Breast epithelium (tissue), 4 donors: Measurements from ENCODE around the gene MRPL20. TPM values are rescaled to one million over a fixed set of nuclear protein-coding genes. Genes with fewer than 3 reads are reported as not detected.
A peak's percentile ranks its signal among the peaks of the same experiment; 100 is the strongest.

Experiments used
- DNase-seq, 2 donors: peaks; one replicate each; pipeline ENCODE4 v3.0.0-alpha.2; 2019; ENCODE audit warnings: low spot score in 2 of 2
- H3K27ac ChIP-seq, 2 donors: fragments of 200-600 bp; sonication (generic) in 1 of 2; one replicate each; pipeline ENCODE4 v1.5.1; 2016 to 2019; ENCODE audit warnings: mild to moderate bottlenecking in 1 of 2
- H3K27me3 ChIP-seq, 2 donors: fragments of 200-600 bp; sonication (generic) in 1 of 2; one replicate each; pipeline versions ENCODE4 v1.5.1 to v1.6.0; 2017 to 2019; ENCODE audit warnings: control low read depth in 1 of 2, mild to moderate bottlenecking in 1 of 2
- H3K36me3 ChIP-seq: fragments of 200-600 bp; one replicate; pipeline ENCODE4 v1.5.1; 2019
- H3K4me1 ChIP-seq, 2 donors: fragments of 200-600 bp; sonication (generic); one replicate each; pipeline ENCODE4 v1.5.1; 2016 to 2019; ENCODE audit warnings: control low read depth in 1 of 2
- H3K4me3 ChIP-seq, 3 donors: fragments of 200-600 bp; sonication (generic); 1 replicate in 2 of 3; 2 replicates in 1 of 3; pipeline ENCODE4 v1.5.1; 2016 to 2019; ENCODE audit warnings: mild to moderate bottlenecking in 3 of 3, moderate library complexity in 2 of 3
- H3K9me3 ChIP-seq, 2 donors: fragments of 200-600 bp; sonication (generic) in 1 of 2; one replicate each; pipeline ENCODE4 v1.5.1; 2016 to 2019; ENCODE audit warnings: control low read depth in 1 of 2
- POLR2A ChIP-seq: fragments of 450-650 bp; IDR thresholded peaks from one replicate; pipeline ENCODE4 v1.6.1; 2016; ENCODE audit warnings: antibody characterized with exemption, mild to moderate bottlenecking, moderate library complexity
- POLR2AphosphoS5 ChIP-seq, 3 donors: sonication (generic); formaldehyde crosslinking; IDR thresholded peaks; one replicate each; pipeline ENCODE4 v1.6.1; 2017; ENCODE audit warnings: antibody characterized with exemption in 3 of 3
- intact Hi-C: fragments of 100-400 bp; cut with DNase I; formaldehyde crosslinking; loops from one replicate; pipeline ENCODE4 v1.15.1; 2023; ENCODE audit warnings: low total_unique reads
- total RNA-seq, 3 donors: library from RNA; depleted of rRNA; stranded (reverse); fragments of >200 nt; gene quantifications; one replicate each; pipeline ENCODE4 v1.1.0, GENCODE V29; 2016
- TF ChIP-seq, protein P1 (sequence below), 3 donors: fragments of 450-650 bp; IDR thresholded peaks; one replicate each; pipeline ENCODE4 v1.5.1; 2016 to 2017; ENCODE audit warnings: antibody characterized with exemption in 3 of 3, mild to moderate bottlenecking in 3 of 3, moderate library complexity in 3 of 3

MRPL20 gene
- total RNA-seq, 3 donors from 2014 or later: 127 to 149 (median 147) TPM

DNA sequence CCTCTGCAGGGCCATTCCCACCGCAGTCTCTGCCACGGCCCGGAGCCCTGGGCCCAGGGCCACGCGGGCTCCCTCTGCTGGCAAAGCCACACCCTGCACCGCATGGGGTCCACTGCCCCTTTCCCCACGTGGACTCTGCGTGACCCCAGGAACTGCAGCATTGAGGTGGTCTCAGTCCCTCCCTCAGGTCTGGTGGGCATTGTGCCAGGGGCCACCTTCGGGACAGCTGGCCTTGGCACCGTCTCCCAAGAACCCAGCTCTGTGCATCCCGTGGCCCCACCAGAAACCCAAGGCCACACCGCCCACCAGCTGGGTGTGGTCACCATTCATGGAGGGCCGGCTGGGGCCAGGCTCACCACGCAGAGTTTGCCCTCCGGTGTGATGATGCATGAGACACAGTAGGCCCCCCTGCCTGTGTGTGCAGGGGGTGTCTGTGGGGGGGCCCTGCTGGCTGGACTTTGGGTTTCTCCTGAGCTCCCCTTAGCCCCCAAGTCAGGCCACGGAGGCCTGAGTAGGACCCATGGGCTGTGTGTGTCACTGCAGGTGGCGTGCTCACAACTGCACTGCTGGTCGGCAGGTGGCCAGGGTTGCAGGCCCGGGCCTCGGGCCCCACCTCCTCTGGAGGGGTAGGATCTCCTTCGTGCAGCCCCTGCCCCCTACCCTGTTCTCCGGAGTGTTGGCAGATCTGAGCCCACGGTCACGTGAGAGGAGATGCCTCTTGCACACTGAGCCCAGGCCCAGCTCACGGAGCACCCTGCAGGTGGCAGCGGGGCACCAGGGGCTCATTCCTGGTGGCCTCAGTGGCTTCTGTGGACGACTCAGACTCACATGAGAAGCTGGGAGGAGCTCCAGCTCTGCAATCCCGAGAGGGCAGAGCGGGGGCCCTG lies 34.2 kb upstream of the MRPL20 start:
- intact Hi-C loops: loop anchor here (5.0 kb wide), 1 partner anchor 184 kb away; no protein-coding TSS in a partner anchor
- peak overlapping the region in 1 of 2 donors; percentile 4 for H3K27ac ChIP-seq
- no peaks in the 10 kb centered on the region for H3K9me3 ChIP-seq
- H3K4me3 ChIP-seq: no peak overlapping the region
- H3K27me3 ChIP-seq: no peaks in the 10 kb centered on the region
- H3K4me1 ChIP-seq: peaks cover 0 to 17% of the 10 kb centered on the region in 2 donors
- DNase-seq: peak in 1 of 2 donors; percentile 63
- TF ChIP-seq, protein P1, sequence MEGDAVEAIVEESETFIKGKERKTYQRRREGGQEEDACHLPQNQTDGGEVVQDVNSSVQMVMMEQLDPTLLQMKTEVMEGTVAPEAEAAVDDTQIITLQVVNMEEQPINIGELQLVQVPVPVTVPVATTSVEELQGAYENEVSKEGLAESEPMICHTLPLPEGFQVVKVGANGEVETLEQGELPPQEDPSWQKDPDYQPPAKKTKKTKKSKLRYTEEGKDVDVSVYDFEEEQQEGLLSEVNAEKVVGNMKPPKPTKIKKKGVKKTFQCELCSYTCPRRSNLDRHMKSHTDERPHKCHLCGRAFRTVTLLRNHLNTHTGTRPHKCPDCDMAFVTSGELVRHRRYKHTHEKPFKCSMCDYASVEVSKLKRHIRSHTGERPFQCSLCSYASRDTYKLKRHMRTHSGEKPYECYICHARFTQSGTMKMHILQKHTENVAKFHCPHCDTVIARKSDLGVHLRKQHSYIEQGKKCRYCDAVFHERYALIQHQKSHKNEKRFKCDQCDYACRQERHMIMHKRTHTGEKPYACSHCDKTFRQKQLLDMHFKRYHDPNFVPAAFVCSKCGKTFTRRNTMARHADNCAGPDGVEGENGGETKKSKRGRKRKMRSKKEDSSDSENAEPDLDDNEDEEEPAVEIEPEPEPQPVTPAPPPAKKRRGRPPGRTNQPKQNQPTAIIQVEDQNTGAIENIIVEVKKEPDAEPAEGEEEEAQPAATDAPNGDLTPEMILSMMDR (IDR thresholded peaks at IDR 0.05): peak; percentile 66 to 88 (median 69)
- TF ChIP-seq POLR2A (no peak), POLR2AphosphoS5 (IDR thresholded peaks at IDR 0.05) (peak in 1 of 3 donors; percentile 39)
- no peaks in the 10 kb centered on the region for H3K36me3 ChIP-seq

- peak overlapping the region in 1 of 2 donors; percentile 4 for H3K27ac ChIP-seq
- no peak overlapping the region for H3K4me3 ChIP-seq
- DNase-seq: no peak
- H3K36me3 ChIP-seq: no peaks in the 10 kb centered on the region
- H3K9me3 ChIP-seq: no peaks in the 10 kb centered on the region
- no peaks in the 10 kb centered on the region for H3K27me3 ChIP-seq
- TF ChIP-seq, protein P1 (IDR thresholded peaks at IDR 0.05): no peak
- TF ChIP-seq POLR2AphosphoS5 (IDR thresholded peaks at IDR 0.05) (no peak), POLR2A (no peak)
- peaks cover 3 to 20% of the 10 kb centered on the region in 2 donors for H3K4me1 ChIP-seq
- intact Hi-C loops: loop anchor here (5.0 kb wide), 1 partner anchor 183 kb away; no protein-coding TSS in a partner anchor
These were observed 33.3 kb upstream of the MRPL20 start for GRCh38 chr1:1440262-1441001.

- Histone ChIP-seq H3K27ac (no peak overlapping the region), H3K36me3 (no peaks in the 10 kb centered on the region), H3K27me3 (no peaks in the 10 kb centered on the region), H3K4me1 (peaks cover 8 to 24% of the 10 kb centered on the region in 2 donors), H3K4me3 (no peak overlapping the region), H3K9me3 (no peaks in the 10 kb centered on the region)
- TF ChIP-seq POLR2A (no peak), POLR2AphosphoS5 (IDR thresholded peaks at IDR 0.05) (no peak)
- TF ChIP-seq, protein P1 (IDR thresholded peaks at IDR 0.05): no peak
- intact Hi-C loops: loop anchor here (5.0 kb wide), 1 partner anchor 182 kb away; no protein-coding TSS in a partner anchor
- DNase-seq: no peak
These were observed 32.6 kb upstream of the MRPL20 start for GRCh38 chr1:1439546-1440261.

- H3K36me3 ChIP-seq: no peaks in the 10 kb centered on the region
- no peak for DNase-seq
- H3K27ac ChIP-seq: no peak overlapping the region
- no peaks in the 10 kb centered on the region for H3K9me3 ChIP-seq
- peaks cover 14 to 32% of the 10 kb centered on the region in 2 donors for H3K4me1 ChIP-seq
- no peak overlapping the region for H3K4me3 ChIP-seq
- intact Hi-C loops: no loop called here
- H3K27me3 ChIP-seq: no peaks in the 10 kb centered on the region
- TF ChIP-seq POLR2A (no peak), POLR2AphosphoS5 (IDR thresholded peaks at IDR 0.05) (no peak)
- TF ChIP-seq, protein P1 (IDR thresholded peaks at IDR 0.05): no peak
These were observed 31.7 kb upstream of the MRPL20 start for GRCh38 chr1:1438531-1439381.
